Loucy (cell line): ENCODE results near the gene MOCS3.
A peak's percentile ranks its signal among the peaks of the same experiment; 100 is the strongest.

Source experiments
- H2AFZ ChIP-seq: fragments of 200-600 bp; sonication (generic); 2 replicates; pipeline ENCODE4 v1.6.0; 2016; ENCODE audit warnings: antibody characterized with exemption, mild to moderate bottlenecking, low read length, moderate library complexity
- H3F3A ChIP-seq: fragments of 200-600 bp; 2 replicates; pipeline ENCODE4 v1.6.0; 2016; ENCODE audit warnings: antibody characterized with exemption, low read depth, mild to moderate bottlenecking
- H3K27me3 ChIP-seq: fragments of 200-600 bp; sonication (generic); 2 replicates; pipeline ENCODE4 v1.6.1; 2014; ENCODE audit warnings: low read length, mild to moderate bottlenecking; ENCODE audit not compliant: insufficient read depth, poor library complexity, severe bottlenecking
- H3K36me3 ChIP-seq: fragments of 200-600 bp; sonication (generic); 2 replicates; pipeline ENCODE4 v1.6.1; 2016; ENCODE audit warnings: low read length; ENCODE audit not compliant: insufficient read depth
- H3K4me1 ChIP-seq: fragments of 200-600 bp; sonication (generic); 2 replicates; pipeline ENCODE4 v1.5.1; 2014; ENCODE audit warnings: low read length, mild to moderate bottlenecking; ENCODE audit not compliant: insufficient read depth, poor library complexity, severe bottlenecking
- H3K4me2 ChIP-seq: fragments of 200-600 bp; sonication (generic); 2 replicates; pipeline ENCODE4 v1.6.0; 2014; ENCODE audit warnings: antibody characterized with exemption, low read length, low read depth, mild to moderate bottlenecking; ENCODE audit not compliant: poor library complexity, severe bottlenecking
- H3K4me3 ChIP-seq: fragments of 200-600 bp; sonication (generic); 2 replicates; pipeline ENCODE4 v1.5.1; 2014; ENCODE audit warnings: low read length, mild to moderate bottlenecking, mixed read lengths; ENCODE audit not compliant: poor library complexity, severe bottlenecking
- H3K79me2 ChIP-seq: fragments of 200-600 bp; sonication (generic); 2 replicates; pipeline ENCODE4 v1.6.1; 2014; ENCODE audit warnings: low read length; ENCODE audit not compliant: insufficient read depth
- H3K9ac ChIP-seq: fragments of 200-600 bp; sonication (generic); 2 replicates; pipeline ENCODE4 v1.6.0; 2014; ENCODE audit warnings: mild to moderate bottlenecking, low read depth, low read length, moderate library complexity; ENCODE audit not compliant: poor library complexity, severe bottlenecking
- H3K9me2 ChIP-seq: fragments of 200-600 bp; sonication (generic); replicated peaks from 2 replicates; pipeline ENCODE4 v1.6.1; 2016; ENCODE audit warnings: low read depth, low read length, mixed read lengths
- H3K9me3 ChIP-seq: fragments of 200-600 bp; sonication (generic); 2 replicates; pipeline ENCODE4 v1.6.1; 2014; ENCODE audit warnings: mild to moderate bottlenecking, antibody characterized with exemption, low read length, low read depth; ENCODE audit not compliant: insufficient read depth
- H4K20me1 ChIP-seq: fragments of 200-600 bp; sonication (generic); 2 replicates; pipeline ENCODE4 v1.6.0; 2014; ENCODE audit warnings: antibody characterized with exemption, low read length, mild to moderate bottlenecking; ENCODE audit not compliant: insufficient read depth, poor library complexity, severe bottlenecking
- CTCF ChIP-seq: fragments of 200-600 bp; sonication (generic); conservative IDR thresholded peaks from 2 replicates; pipeline ENCODE4 v1.5.1; 2014; ENCODE audit warnings: mild to moderate bottlenecking, antibody characterized with exemption, low read length
- EZH2phosphoT487 ChIP-seq: fragments of 200-600 bp; IDR thresholded peaks from 2 replicates; pipeline ENCODE4 v1.6.1; 2018; ENCODE audit warnings: antibody characterized with exemption, mild to moderate bottlenecking, moderate library complexity, borderline replicate concordance

MOCS3 gene

GRCh38 chr20:50991076-50991475, 32.5 kb downstream of the MOCS3 start:
- no peak for TF ChIP-seq CTCF
- no peak for TF ChIP-seq EZH2phosphoT487
- Histone ChIP-seq H3K79me2 (no peaks in the 10 kb centered on the region), H3K4me1 (no peaks in the 10 kb centered on the region), H3K27me3 (no peaks in the 10 kb centered on the region), H3K9me3 (no peaks in the 10 kb centered on the region), H3K9me2 (no peaks in the 10 kb centered on the region), H3K36me3 (no peaks in the 10 kb centered on the region), H3K4me2 (no peak overlapping the region), H4K20me1 (no peaks in the 10 kb centered on the region), H3F3A (no peaks in the 10 kb centered on the region), H3K4me3 (no peak overlapping the region), H2AFZ (no peak overlapping the region), H3K9ac (no peak overlapping the region)

- Histone ChIP-seq H3K9me3 (no peaks in the 10 kb centered on the region), H4K20me1 (no peaks in the 10 kb centered on the region), H3K79me2 (no peaks in the 10 kb centered on the region), H2AFZ (no peak overlapping the region), H3K4me1 (no peaks in the 10 kb centered on the region), H3K27me3 (peaks cover 6% of the 10 kb centered on the region), H3K9me2 (no peaks in the 10 kb centered on the region), H3K4me2 (no peak overlapping the region), H3K9ac (no peak overlapping the region), H3K36me3 (no peaks in the 10 kb centered on the region), H3F3A (no peaks in the 10 kb centered on the region), H3K4me3 (no peak overlapping the region)
- TF ChIP-seq CTCF, result no peak
- no peak for TF ChIP-seq EZH2phosphoT487
These were observed 33.7 kb downstream of the MOCS3 start for GRCh38 chr20:50992336-50992732.

GRCh38 chr20:50992733-50993457, 34.3 kb downstream of the MOCS3 start:
- no peak overlapping the region for H3K4me3 ChIP-seq
- H3K79me2 ChIP-seq, result no peaks in the 10 kb centered on the region
- H3K4me1 ChIP-seq, result no peaks in the 10 kb centered on the region
- H3K36me3 ChIP-seq, result no peaks in the 10 kb centered on the region
- TF ChIP-seq CTCF, result peak; percentile 90
- TF ChIP-seq EZH2phosphoT487, result no peak
- H3K9me2 ChIP-seq, result no peaks in the 10 kb centered on the region
- H4K20me1 ChIP-seq, result no peaks in the 10 kb centered on the region
- H3F3A ChIP-seq, result no peaks in the 10 kb centered on the region
- H2AFZ ChIP-seq, result no peak overlapping the region
- no peaks in the 10 kb centered on the region for H3K9me3 ChIP-seq
- no peak overlapping the region for H3K9ac ChIP-seq
- H3K27me3 ChIP-seq, result peaks cover 10% of the 10 kb centered on the region
- no peak overlapping the region for H3K4me2 ChIP-seq
